Body of pancreas (tissue), 4 donors: ENCODE results near the gene KRTAP4-5. TPM values are rescaled to one million over a fixed set of nuclear protein-coding genes. Genes with fewer than 3 reads are reported as not detected.
"Not testable (repeated sequence)": the region's sequence is repeated elsewhere in the genome, so short reads cannot be mapped to it uniquely, and the experiment has no call there.

Experiments
- ATAC-seq: fragments of 150-250 bp; one replicate; pipeline ENCODE4 v1.9.1; 2016
- DNase-seq, 4 donors: peaks; one replicate each; pipeline ENCODE4 v3.0.0-alpha.2; 2019
- H3K27ac ChIP-seq, 4 donors: fragments of 200-600 bp; sonication (generic); 1 replicate in 3 of 4; 2 replicates in 1 of 4; pipeline versions ENCODE4 v1.5.1 to v1.6.1; 2016 to 2019; ENCODE audit warnings: mild to moderate bottlenecking in 1 of 4, mixed read lengths in 1 of 4, moderate library complexity in 1 of 4
- H3K27me3 ChIP-seq, 2 donors: fragments of 200-600 bp; sonication (generic); one replicate each; pipeline ENCODE4 v1.6.0; 2016; ENCODE audit warnings: mild to moderate bottlenecking in 1 of 2
- H3K36me3 ChIP-seq, 2 donors: fragments of 200-600 bp; sonication (generic); replicated peaks in 1 of 2; 2 replicates each; pipeline ENCODE4 v1.5.1; 2016; ENCODE audit warnings: low read depth in 2 of 2; ENCODE audit not compliant: insufficient read depth in 1 of 2
- H3K4me1 ChIP-seq: fragments of 200-600 bp; sonication (generic); one replicate; pipeline ENCODE4 v1.6.0; 2016
- H3K4me3 ChIP-seq, 2 donors: fragments of 200-600 bp; sonication (generic); 1 replicate in 1 of 2; 2 replicates in 1 of 2; pipeline ENCODE4 v1.5.1; 2016 to 2019
- H3K9me3 ChIP-seq, 3 donors: fragments of 200-600 bp; sonication (generic); 1 replicate in 2 of 3; 2 replicates in 1 of 3; pipeline ENCODE4 v1.5.1; 2016
- CTCF ChIP-seq, 7 experiments: fragments of 450-650 bp in 4 of 7; fragments of 200-600 bp in 3 of 7; sonication (generic) in 3 of 7; IDR thresholded peaks; one replicate each; pipeline ENCODE4 v1.5.1; 2016 to 2019; ENCODE audit warnings: antibody characterized with exemption in 7 of 7
- POLR2A ChIP-seq, 3 donors: fragments of 450-650 bp; IDR thresholded peaks; one replicate each; pipeline ENCODE4 v1.6.1; 2016; ENCODE audit warnings: antibody characterized with exemption in 3 of 3, mild to moderate bottlenecking in 2 of 3
- WGBS, 2 donors: methylation state at CpG; one replicate each; pipeline ENCODE4 v1.1.5; 2017; 5-methylcytosine and 5-hydroxymethylcytosine counted together
- intact Hi-C: fragments of 100-400 bp; cut with DNase I; formaldehyde crosslinking; loops from one replicate; pipeline ENCODE4 v1.15.1; 2023
- total RNA-seq, 2 donors: library from RNA; depleted of rRNA; stranded (reverse); fragments of >200 nt; gene quantifications; one replicate each; pipeline ENCODE4 v1.1.0, GENCODE V29; 2016

KRTAP4-5 gene
- total RNA-seq: not detected

DNA sequence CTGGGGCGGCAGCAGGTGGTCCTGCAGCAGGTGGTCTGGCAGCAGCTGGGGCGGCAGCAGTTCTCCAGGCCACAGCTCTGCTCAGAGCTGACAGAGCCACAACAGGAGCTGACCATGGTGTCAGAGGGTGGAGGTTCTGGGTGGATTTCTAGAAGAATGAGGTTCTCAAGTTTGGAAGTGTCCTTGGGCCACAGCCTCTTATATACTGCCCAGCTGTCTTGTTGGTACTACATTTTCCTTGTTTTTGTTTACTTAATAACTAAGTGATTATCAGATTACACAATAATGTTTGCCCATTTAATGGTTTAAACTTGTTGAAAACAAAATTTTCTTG lies at the start of gene KRTAP4-5:
Gene KRTAP4-5 (minus strand): TSS at position 174 of the 334 bp plus-strand sequence. CDS start 58 bp downstream, at position 116.
- intact Hi-C loops: no loop called here
- no peak for DNase-seq
- H3K27ac ChIP-seq: no peak within 1 kb of the TSS
- no peak for ATAC-seq
- no peak within 1 kb of the TSS for H3K4me3 ChIP-seq
- TF ChIP-seq POLR2A (IDR thresholded peaks at IDR 0.05) (no peak), CTCF (IDR thresholded peaks at IDR 0.05) (no peak)
- H3K9me3 ChIP-seq: no peaks in the 10 kb centered on the region
- 40 to 45% methylated on average over 1 to 2 of the region's 2 CpGs for WGBS, 2 donors
- H3K27me3 ChIP-seq: no peaks in the 10 kb centered on the region
- no peaks in the 10 kb centered on the region for H3K36me3 ChIP-seq
- H3K4me1 ChIP-seq: no peaks in the 10 kb centered on the region

DNA sequence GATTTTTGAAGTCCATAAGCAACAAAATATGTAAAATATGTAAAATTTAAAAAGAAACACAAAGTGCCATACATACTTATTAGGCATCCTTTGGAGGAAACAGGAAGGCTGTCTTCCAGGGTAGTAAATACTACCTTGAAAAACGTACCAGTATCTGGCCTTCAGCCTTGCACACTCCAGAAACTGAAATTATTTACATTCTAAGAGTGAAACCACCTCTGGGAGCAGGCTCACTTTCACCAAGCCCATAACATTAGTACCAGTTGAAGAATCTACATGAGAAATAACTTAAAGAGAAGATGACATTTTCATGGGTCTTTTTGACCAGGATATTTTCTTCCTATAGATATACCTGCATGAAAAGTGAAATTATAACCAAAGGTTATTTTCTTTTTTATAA lies 46.4 kb upstream of the KRTAP4-5 start:
- TF ChIP-seq POLR2A (IDR thresholded peaks at IDR 0.05): no peak
- no peak for TF ChIP-seq CTCF (IDR thresholded peaks at IDR 0.05)
- H3K27me3 ChIP-seq: no peaks in the 10 kb centered on the region
- H3K27ac ChIP-seq: no peak overlapping the region
- ATAC-seq (no peak), DNase-seq (no peak)
- WGBS, 2 donors: 17 to 30% methylated on average over 1 of the region's 1 CpG
- H3K4me3 ChIP-seq: no peak overlapping the region
- no peaks in the 10 kb centered on the region for H3K9me3 ChIP-seq
- no peaks in the 10 kb centered on the region for H3K4me1 ChIP-seq
- H3K36me3 ChIP-seq: no peaks in the 10 kb centered on the region
- intact Hi-C loops: no loop called here

DNA sequence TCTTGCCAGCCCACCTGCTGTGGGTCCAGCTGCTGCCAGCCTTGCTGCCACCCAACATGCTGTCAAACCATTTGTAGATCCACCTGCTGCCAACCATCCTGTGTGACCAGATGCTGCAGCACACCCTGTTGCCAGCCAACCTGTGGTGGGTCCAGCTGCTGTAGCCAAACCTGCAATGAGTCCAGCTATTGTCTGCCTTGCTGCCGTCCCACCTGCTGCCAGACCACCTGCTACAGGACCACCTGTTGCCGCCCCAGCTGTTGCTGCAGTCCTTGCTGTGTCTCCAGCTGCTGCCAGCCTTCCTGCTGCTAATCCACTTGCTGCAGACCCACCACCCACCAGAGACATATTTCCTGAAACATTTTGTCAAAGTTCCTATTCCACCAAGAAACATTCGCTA lies 40.7 kb upstream of the KRTAP4-5 start:
- DNase-seq (no peak), ATAC-seq (no peak)
- H3K9me3 ChIP-seq: no peaks in the 10 kb centered on the region
- WGBS, 2 donors: 63 to 86% methylated on average over 3 of the region's 3 CpGs
- no peaks in the 10 kb centered on the region for H3K27me3 ChIP-seq
- intact Hi-C loops: no loop called here
- no peak overlapping the region for H3K27ac ChIP-seq
- H3K4me3 ChIP-seq: no peak overlapping the region
- H3K4me1 ChIP-seq: no peaks in the 10 kb centered on the region
- no peaks in the 10 kb centered on the region for H3K36me3 ChIP-seq
- TF ChIP-seq CTCF (IDR thresholded peaks at IDR 0.05) (no peak), POLR2A (IDR thresholded peaks at IDR 0.05) (no peak)

- intact Hi-C loops, H3K4me1 ChIP-seq, H3K27ac ChIP-seq, DNase-seq, ATAC-seq, H3K9me3 ChIP-seq, H3K4me3 ChIP-seq, H3K27me3 ChIP-seq, H3K36me3 ChIP-seq: not testable (repeated sequence)
- 67% methylated on average over 1 of the region's 1 CpG; no CpG with 5 or more reads in 1 of the 2 donors for WGBS, 2 donors
Observed at GRCh38 chr17:41189837-41190318, 40.3 kb upstream of the KRTAP4-5 start, which contains the start of gene KRTAP9-1. KRTAP9-1 (plus strand) TSS chr17:41189887; CDS start chr17:41189887, 0 bp downstream.

DNA sequence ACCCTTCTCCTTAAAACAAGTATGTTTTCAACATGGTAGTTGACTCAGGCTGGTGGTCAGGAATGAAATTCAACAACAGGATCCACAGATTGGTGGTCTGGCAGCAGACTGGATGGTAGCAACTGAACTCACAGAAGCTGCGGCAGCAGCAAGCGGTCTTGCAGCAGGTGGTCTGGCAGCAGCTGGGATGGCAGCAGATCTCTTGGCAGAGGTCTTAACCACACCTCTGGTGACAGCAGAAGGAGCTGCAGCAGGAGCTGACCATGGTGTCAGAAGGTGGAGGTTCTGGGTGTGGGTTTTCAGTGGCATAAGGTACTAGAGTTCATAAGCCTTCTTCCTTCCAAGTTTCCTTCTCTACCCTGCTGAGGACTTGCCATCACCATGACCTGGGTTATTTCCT lies 37.2 kb upstream of the KRTAP4-5 start:
- ATAC-seq: no peak
- Histone ChIP-seq H3K4me1 (no peaks in the 10 kb centered on the region), H3K9me3 (no peaks in the 10 kb centered on the region), H3K27ac (no peak overlapping the region), H3K4me3 (no peak overlapping the region), H3K36me3 (no peaks in the 10 kb centered on the region), H3K27me3 (no peaks in the 10 kb centered on the region)
- WGBS, 2 donors: 80 to 89% methylated on average over 2 of the region's 2 CpGs
- TF ChIP-seq POLR2A (IDR thresholded peaks at IDR 0.05) (no peak), CTCF (IDR thresholded peaks at IDR 0.05) (no peak)
- intact Hi-C loops: no loop called here
- DNase-seq: no peak
